Measurements from ENCODE around the gene ZNF664. TPM values are rescaled to one million over a fixed set of nuclear protein-coding genes. Genes with fewer than 3 reads are reported as not detected.

The ZNF664 gene
- total and polyA plus RNA-seq, 9 of the 15 experiments (the other 6 are each of a cell fraction or from before 2014, with no cell fraction given): 3.3 to 101 (median 63.6) TPM

DNA sequence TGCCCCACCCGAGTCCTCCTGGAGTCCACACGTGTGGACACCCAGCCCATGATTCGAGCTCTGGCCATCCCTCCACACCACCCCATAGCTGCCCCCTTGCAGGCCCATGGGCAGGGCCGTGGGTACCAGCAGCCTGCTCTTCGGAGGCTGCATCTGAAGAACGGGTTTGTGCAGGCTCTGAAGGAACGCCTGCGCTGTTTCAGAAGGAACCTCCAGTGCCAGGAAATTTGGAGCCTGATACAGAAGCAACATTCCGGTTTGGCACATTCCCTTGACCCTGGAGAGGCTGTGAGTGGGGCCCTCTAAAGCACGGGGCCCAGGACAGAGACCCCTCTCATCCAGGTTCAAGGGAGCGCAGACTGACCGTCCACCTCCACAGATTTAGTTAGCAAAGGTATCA lies 57.0 kb downstream of the ZNF664 start (continued):
- no peak for TF ChIP-seq ZNF263 (CRISPR knock-in tag; IDR thresholded peaks at IDR 0.05; ENCODE audit: borderline replicate concordance)
- no peak for TF ChIP-seq MIER1 (IDR thresholded peaks at IDR 0.05; ENCODE audit: low read depth)
- TF ChIP-seq SP2 (IDR thresholded peaks at IDR 0.05; ENCODE audit: extremely low read depth, low read depth, low read length, poor library complexity, severe bottlenecking): no peak
- TF ChIP-seq ZEB2 (IDR thresholded peaks at IDR 0.05): no peak

DNA sequence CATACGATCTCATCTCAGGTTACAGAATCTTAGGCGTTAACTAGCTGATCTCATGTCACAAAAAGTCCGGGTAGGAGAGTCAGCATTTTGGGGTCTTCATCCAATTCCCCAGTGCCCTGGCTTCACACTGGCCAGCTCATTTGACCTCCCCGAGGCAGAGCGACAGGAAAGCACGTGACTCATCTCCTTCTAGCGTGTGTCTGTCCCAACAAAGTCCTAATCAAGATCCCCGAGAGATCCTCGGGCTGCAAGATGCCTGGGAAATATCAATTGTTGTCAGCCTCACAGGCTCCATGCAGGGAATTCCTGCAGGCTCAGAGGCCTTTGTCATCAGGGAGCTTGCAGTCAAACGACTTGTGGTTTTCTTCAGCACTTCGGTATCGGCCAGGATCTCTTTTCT lies 57.5 kb downstream of the ZNF664 start:
- Histone ChIP-seq H4K20me1 (replicated peaks; ENCODE audit: control insufficient read depth, insufficient read depth, low read length) (no peaks in the 10 kb centered on the region), H3K9me3 (replicated peaks; ENCODE audit: control insufficient read depth, insufficient read depth, low read depth, low read length) (no peaks in the 10 kb centered on the region; the same call in 1 of the 2 replicates), H3K4me2 (ENCODE audit: insufficient read depth, low read length) (peak overlapping the region; percentile 36; the same call in 1 of the 2 replicates), H3K36me3 (ENCODE audit: control insufficient read depth, insufficient read depth, low read length) (no peaks in the 10 kb centered on the region), H3K9me1 (ENCODE audit: control insufficient read depth, insufficient read depth, low read length) (no peaks in the 10 kb centered on the region), H3K4me1 (replicated peaks in 1 of 2; ENCODE audit: control insufficient read depth in 2 of 2, insufficient read depth in 2 of 2, low read length in 2 of 2) (peaks cover 23 to 25% of the 10 kb centered on the region in 2 experiments), H3K27me3 (ENCODE audit: control insufficient read depth in 2 of 2, insufficient read depth in 2 of 2, low read length in 2 of 2) (peaks cover 8 to 22% of the 10 kb centered on the region in 2 experiments; a peak in 4 of 5 replicates), H3K9ac (ENCODE audit: insufficient read depth in 1 of 2, low read depth in 2 of 2, low read length in 2 of 2) (no peak overlapping the region; a peak in 1 of 4 replicates), H3K27ac (ENCODE audit: extremely low read depth, low read depth, low read length) (no peak overlapping the region), H2AFZ (ENCODE audit: low read depth, low read length) (peak overlapping the region; percentile 62), H3K4me3 (no peak overlapping the region), H3K79me2 (ENCODE audit: control insufficient read depth, insufficient read depth, low read length) (no peaks in the 10 kb centered on the region)
- intact Hi-C loops (cut with micrococcal nuclease): no loop called here
- ATAC-seq (peak; percentile 53), DNase-seq (ENCODE audit: extremely low read depth in 1 of 4, low spot score in 3 of 4) (peak; percentile 38 to 52 (median 44)), FAIRE-seq (peak; percentile 82)
- BruUV-seq (replicated peaks): no TSS peak
- 4% methylated on average over 12 of the region's 12 CpGs for WGBS (ENCODE audit: insufficient coverage, low coverage, missing lambda C conversion rate)
- CTCF ChIA-PET (ENCODE audit: low intra/inter-chr PET ratio): no interaction called here
- in situ Hi-C loops (cut with MboI): no loop called here
- POLR2A ChIA-PET: interaction anchor here (0.6 kb wide), 1 partner anchor 259 kb away, joined by 3 read pairs; no protein-coding TSS in a partner anchor
- TF ChIP-seq, protein P1, sequence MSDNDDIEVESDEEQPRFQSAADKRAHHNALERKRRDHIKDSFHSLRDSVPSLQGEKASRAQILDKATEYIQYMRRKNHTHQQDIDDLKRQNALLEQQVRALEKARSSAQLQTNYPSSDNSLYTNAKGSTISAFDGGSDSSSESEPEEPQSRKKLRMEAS (CRISPR knock-in tag; IDR thresholded peaks at IDR 0.05): peak; percentile 73
- TF ChIP-seq SIN3A (IDR thresholded peaks at IDR 0.05; ENCODE audit: borderline replicate concordance in 2 of 2, control insufficient read depth in 1 of 2, low read depth in 2 of 2, low read length in 2 of 2) (no peak), MEF2D (tag; conservative IDR thresholded peaks at IDR 0.05; ENCODE audit: low read depth) (no peak), YBX1 (IDR thresholded peaks at IDR 0.05) (no peak), BHLHE40 (IDR thresholded peaks at IDR 0.05; ENCODE audit: low read length) (peak; percentile 82), HDAC2 (IDR thresholded peaks at IDR 0.05) (no peak), XRCC4 (IDR thresholded peaks at IDR 0.05; ENCODE audit: extremely low read depth, insufficient read depth, insufficient read length) (no peak), CREBBP (IDR thresholded peaks at IDR 0.05; ENCODE audit: low read depth, low read length) (no peak)
- TF ChIP-seq, protein P2, sequence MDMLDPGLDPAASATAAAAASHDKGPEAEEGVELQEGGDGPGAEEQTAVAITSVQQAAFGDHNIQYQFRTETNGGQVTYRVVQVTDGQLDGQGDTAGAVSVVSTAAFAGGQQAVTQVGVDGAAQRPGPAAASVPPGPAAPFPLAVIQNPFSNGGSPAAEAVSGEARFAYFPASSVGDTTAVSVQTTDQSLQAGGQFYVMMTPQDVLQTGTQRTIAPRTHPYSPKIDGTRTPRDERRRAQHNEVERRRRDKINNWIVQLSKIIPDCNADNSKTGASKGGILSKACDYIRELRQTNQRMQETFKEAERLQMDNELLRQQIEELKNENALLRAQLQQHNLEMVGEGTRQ (CRISPR knock-in tag; IDR thresholded peaks at IDR 0.05): peak; percentile 75
- TF ChIP-seq, protein P3, sequence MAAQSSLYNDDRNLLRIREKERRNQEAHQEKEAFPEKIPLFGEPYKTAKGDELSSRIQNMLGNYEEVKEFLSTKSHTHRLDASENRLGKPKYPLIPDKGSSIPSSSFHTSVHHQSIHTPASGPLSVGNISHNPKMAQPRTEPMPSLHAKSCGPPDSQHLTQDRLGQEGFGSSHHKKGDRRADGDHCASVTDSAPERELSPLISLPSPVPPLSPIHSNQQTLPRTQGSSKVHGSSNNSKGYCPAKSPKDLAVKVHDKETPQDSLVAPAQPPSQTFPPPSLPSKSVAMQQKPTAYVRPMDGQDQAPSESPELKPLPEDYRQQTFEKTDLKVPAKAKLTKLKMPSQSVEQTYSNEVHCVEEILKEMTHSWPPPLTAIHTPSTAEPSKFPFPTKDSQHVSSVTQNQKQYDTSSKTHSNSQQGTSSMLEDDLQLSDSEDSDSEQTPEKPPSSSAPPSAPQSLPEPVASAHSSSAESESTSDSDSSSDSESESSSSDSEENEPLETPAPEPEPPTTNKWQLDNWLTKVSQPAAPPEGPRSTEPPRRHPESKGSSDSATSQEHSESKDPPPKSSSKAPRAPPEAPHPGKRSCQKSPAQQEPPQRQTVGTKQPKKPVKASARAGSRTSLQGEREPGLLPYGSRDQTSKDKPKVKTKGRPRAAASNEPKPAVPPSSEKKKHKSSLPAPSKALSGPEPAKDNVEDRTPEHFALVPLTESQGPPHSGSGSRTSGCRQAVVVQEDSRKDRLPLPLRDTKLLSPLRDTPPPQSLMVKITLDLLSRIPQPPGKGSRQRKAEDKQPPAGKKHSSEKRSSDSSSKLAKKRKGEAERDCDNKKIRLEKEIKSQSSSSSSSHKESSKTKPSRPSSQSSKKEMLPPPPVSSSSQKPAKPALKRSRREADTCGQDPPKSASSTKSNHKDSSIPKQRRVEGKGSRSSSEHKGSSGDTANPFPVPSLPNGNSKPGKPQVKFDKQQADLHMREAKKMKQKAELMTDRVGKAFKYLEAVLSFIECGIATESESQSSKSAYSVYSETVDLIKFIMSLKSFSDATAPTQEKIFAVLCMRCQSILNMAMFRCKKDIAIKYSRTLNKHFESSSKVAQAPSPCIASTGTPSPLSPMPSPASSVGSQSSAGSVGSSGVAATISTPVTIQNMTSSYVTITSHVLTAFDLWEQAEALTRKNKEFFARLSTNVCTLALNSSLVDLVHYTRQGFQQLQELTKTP (IDR thresholded peaks at IDR 0.05; ENCODE audit: low read depth in 1 of 2, partially characterized antibody in 2 of 2): no peak
